CD4-positive, alpha-beta T cell treated with Interleukin-17A for 4 hours (primary cell): ENCODE results near the gene MGST1.

ENCODE experiments used
- DNase-seq: peaks from one replicate; pipeline ENCODE4 v3.0.0-alpha.2; 2020; ENCODE audit warnings: mixed read lengths

The MGST1 gene, protein sequence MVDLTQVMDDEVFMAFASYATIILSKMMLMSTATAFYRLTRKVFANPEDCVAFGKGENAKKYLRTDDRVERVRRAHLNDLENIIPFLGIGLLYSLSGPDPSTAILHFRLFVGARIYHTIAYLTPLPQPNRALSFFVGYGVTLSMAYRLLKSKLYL

DNA sequence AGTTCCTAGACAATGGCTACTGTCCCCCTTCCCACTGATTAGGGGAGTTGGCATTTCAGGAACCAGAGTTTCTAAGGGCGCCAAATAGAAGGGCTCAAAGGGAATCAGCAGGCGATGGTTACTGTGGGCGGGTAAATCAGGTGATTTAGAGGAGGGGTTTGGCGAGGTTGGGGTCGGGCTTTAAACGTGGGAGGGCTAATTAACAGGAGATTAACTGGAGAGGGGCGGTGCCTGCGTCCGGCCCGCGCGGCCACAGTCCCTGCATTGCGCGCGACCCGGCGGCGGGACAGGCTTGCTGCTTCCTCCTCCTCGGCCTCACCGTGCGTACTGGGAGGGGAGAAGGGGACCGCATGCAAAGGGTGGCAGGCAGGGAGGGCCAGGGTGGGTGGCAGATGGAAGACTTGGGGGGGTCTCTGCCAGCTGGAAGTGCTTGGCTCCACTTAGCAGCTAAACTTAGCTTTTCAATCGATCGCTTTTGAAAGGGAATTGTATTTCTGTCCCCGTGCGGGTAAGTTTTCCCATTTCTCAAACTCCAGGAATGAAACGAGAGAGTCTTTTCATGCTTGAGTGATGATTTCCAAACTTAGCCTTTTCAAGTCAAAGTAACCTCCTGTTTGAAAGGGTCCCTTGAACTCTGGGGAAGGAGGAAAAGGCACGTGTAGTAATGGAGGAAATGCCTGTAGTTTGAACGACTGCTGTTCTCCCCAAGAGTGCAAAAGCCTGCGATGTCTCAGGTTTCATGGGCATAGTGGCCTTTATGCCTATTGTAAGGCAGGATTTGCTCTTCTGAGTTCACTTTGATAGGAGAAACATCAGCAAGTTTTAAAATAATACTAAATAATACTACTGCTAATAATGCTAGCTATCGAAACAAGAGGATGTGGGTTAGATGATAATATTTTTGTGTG, at the start of gene MGST1:
Gene MGST1 (plus strand): TSS at position 255 of the 908 bp plus-strand sequence. CDS start 6,608 bp downstream, outside the sequence.
- DNase-seq: no peak

GRCh38 chr12:16299403-16299802, 48.0 kb upstream of the MGST1 start:
- DNase-seq: no peak

GRCh38 chr12:16300122-16300521, 47.3 kb upstream of the MGST1 start:
- no peak for DNase-seq

DNA sequence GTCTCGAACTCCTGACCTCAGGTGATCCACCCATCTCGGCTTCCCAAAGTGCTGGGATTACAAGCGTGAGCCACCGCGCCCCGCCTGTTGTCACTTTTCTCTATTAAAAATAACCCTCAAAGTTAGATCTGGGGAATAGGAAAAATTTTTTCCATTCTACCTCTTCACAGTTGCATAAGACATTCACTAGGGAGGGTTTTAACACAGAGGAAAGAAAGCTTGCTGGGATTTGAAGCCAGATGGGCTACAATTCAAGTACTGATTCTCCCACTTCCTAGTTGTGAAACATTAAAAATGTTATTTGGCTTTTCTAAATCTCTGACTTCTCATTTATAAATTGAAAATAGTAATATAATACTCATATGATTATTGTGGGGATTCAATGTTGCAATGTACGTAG, 46.7 kb upstream of the MGST1 start:
- no peak for DNase-seq

GRCh38 chr12:16303939-16304338, 43.5 kb upstream of the MGST1 start:
- DNase-seq: no peak

DNA sequence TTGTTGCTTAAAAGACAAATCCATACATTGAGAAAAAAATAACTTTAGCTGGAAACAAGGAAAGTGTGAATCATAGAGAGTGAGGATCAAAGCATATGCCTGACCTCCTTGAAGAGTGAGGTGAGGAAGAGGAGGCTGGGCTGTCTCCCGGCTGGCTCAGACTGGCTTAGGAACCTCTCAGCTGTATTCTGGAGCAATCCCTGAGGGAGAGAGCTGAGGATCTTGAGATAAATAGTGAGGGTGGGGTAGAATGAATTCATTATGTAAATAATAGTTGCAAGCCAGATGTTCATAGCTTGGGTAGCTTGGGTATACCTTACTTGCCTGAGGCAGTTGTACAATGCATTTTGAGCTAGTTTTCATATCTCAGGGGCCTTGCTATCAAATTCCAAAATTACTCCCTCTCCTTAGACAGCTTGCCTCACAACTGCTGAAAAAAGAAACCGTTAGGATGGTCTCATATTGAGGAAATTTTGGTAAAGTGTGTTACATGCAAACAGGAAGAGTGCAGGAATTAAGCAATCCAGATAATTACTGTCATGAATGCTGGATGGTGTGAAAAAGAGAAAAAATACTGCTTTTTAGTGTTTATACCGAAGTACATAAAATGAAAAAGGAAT, 39.5 kb upstream of the MGST1 start:
- no peak for DNase-seq

DNA sequence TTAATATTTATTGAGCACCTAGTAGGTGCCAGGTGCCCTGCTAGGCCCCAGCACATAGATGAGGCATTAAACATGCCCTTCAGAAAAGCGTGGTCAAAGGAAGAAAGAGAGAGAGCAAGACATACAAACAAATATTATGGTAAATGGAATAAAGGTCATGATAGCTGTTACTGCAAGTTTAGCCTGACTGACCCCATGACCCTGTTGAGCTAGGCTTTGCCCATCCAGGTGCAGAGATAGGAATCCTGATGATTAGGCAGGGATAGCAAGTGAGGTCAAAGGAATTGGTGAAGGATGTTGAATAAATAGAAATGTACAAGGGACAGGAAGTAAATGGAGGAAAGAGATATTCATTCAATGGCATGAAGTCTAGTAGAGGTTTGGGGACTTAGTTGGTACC, 36.5 kb upstream of the MGST1 start:
- no peak for DNase-seq

- no peak for DNase-seq
These were observed 24.4 kb upstream of the MGST1 start for GRCh38 chr12:16323010-16323409.

GRCh38 chr12:16323638-16324037, 23.8 kb upstream of the MGST1 start:
- no peak for DNase-seq

DNA sequence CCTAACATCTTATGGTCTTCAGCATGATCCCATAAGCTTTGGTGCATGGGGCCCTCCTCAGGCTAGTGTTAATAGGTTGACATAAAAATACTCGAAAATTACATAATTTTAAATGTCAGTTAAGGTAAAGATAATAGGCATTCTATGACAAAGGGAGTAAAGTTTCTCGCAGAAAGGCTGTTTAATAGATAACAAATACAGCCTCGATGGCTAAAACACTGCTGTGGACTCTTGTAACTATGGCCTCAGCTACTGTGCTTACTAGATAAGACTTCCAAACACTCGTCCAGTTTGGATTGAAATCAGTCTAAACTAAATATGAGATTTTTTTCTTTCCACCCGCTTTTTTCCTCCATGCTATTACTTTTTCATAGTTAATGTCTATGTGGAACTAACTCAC, 23.2 kb upstream of the MGST1 start:
- no peak for DNase-seq

- DNase-seq: no peak
These were observed 22.7 kb upstream of the MGST1 start for GRCh38 chr12:16324772-16325171.

DNA sequence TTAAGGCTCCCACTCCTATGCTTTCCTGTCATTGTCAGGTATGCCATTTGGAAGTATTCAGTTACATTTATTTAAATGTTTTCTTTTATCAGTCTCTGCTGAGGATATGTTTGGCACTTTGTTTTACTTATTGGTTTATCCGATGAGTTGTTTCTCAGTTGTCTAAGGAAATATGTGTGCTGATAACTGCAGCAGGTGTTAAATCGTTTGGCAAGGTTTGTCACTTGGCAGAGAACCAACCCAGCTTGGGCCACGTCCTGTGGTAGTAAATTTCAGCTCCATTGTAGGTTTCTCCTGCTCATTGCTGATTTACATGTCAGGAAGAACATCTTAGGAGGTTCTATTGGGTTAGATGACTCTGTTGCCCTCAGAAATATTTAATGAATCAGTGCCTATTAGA, 22.0 kb upstream of the MGST1 start:
- DNase-seq: no peak

DNA sequence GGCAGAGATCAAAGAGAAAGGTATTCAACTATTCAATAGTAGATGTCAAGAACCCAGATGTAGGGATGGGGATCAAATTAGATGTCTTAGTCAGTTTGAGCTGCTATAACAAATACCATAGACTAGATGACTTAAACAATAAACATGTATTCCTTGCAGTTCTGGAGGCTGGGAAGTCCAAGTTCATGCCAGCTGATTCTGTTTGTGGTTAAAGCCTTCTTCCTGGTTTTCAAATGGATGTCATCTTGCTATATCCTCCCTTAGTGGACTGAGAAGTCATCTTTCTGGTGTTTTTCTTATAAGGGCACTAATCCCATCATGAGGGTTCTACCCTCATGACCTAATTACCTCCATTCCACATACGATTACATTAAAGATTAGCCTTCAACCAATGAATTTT, 19.5 kb upstream of the MGST1 start:
- DNase-seq: no peak

- DNase-seq: no peak
These were observed 17.9 kb upstream of the MGST1 start for GRCh38 chr12:16329594-16329993.

- no peak for DNase-seq
These were observed 16.9 kb upstream of the MGST1 start for GRCh38 chr12:16330560-16330959.

GRCh38 chr12:16331998-16332397, 15.4 kb upstream of the MGST1 start:
- DNase-seq: no peak

GRCh38 chr12:16335838-16336237, 11.6 kb upstream of the MGST1 start:
- DNase-seq: no peak

DNA sequence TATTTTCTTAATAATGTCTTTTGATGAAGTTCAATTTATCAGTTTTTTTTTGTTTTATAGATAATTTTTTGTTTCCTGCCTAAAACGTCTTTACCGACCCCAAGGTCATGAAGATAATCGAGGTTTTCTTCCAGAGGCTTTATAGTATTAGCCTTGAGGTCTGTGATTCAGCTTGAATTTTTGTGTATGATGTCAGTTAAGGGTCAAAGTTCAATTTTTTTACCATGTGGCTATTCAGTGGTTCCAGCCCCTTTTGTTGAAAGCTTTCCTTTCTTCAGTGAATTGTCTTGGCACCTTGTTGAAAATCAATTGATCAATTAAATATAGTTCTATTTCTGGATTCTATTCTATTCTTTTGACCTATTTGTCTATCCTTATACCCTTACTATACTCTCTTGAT, 3.2 kb upstream of the MGST1 start:
- DNase-seq: no peak

DNA sequence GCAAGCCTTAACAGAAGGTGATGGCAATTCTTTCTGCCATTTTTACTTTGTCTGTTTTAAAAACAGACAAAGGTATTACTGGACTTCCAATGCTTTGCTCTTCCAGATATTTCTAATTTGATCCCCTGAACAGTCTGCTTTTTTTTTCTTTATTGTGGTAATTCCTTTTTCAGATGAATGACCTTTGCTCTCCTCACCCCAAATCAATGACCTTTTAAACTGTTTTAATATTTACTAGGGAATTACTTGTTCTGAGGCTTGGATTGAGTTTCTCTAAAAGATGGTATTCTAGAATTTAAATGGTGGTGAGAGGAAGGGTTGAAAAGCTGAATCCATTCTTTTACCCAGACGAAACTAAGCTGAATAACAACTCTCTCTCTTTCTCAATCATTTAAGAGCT, 2.3 kb upstream of the MGST1 start:
- no peak for DNase-seq

DNA sequence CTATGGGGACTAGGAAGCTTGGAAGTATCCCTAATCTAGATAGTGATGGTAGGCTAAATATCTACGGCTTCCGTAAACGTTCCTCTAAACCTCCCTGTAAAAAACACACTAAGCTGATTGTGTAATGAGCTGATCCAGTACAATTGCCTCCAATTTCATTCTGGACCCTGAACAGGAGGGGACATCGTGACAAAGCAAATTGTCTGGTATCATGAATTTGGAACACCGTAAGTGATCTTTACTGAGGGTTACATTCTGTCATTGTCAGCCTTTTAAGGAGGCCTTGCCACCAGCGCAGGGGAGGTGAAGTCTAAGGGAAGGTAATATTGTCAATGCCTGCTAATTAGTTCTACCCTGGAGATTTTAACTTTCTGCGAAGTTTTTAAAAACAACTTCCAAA, 487 bp upstream of the MGST1 start:
- DNase-seq: no peak

- no peak for DNase-seq
These were observed 1.1 kb downstream of the MGST1 start for GRCh38 chr12:16348435-16349130.

DNA sequence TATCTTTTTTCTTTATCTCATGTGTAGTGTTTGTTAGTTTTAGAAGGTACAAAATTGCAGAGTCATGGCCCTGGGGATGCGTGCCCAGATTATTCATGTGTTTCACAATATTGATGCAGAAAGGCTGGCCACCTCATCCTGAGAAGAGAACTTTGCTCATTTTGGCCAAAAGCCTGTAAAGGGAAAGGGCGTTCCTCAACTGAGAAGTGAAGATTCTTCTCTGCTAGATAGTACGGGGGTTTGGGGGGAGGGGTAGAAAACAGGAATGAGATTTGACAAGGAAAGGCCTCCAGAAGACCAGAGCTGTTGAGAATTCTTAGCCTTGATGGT, 1.7 kb downstream of the MGST1 start:
- DNase-seq: no peak

GRCh38 chr12:16350682-16351081, 3.2 kb downstream of the MGST1 start:
- DNase-seq: no peak

DNA sequence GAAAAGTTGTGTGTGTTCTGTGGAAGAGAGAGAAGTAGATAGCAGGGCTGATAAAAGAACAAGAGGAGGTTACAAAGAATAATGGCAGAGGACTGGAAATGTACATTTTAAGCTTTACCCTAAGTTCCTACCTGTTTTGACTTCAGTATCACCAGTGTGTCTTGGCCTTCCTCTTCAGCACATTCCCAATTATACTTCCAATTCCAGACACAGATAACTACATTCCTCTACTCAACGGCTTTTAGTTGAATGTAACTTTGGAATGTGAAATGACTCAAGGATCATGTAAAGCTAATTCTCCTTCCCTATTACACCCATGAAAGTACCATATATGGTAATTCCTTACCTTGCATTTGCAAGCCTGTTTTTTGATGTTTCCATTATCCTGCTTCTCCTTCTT, 5.0 kb downstream of the MGST1 start:
- no peak for DNase-seq
